Stomach (tissue), 4 donors: ENCODE results near the gene NUP210.

Experiments
- POLR2A ChIP-seq, 4 donors: fragments of 450-650 bp; IDR thresholded peaks; one replicate each; pipeline ENCODE4 v1.6.1; 2016; ENCODE audit warnings: antibody characterized with exemption in 4 of 4, control low read depth in 2 of 4, mild to moderate bottlenecking in 1 of 4, moderate library complexity in 1 of 4
- TF ChIP-seq, protein P1 (sequence below), 7 experiments: fragments of 450-650 bp in 4 of 7; fragments of 200-600 bp in 3 of 7; sonication (generic) in 3 of 7; IDR thresholded peaks; one replicate each; pipeline ENCODE4 v1.5.1; 2016 to 2019; ENCODE audit warnings: antibody characterized with exemption in 7 of 7, control low read depth in 2 of 7, mild to moderate bottlenecking in 1 of 7

DNA sequence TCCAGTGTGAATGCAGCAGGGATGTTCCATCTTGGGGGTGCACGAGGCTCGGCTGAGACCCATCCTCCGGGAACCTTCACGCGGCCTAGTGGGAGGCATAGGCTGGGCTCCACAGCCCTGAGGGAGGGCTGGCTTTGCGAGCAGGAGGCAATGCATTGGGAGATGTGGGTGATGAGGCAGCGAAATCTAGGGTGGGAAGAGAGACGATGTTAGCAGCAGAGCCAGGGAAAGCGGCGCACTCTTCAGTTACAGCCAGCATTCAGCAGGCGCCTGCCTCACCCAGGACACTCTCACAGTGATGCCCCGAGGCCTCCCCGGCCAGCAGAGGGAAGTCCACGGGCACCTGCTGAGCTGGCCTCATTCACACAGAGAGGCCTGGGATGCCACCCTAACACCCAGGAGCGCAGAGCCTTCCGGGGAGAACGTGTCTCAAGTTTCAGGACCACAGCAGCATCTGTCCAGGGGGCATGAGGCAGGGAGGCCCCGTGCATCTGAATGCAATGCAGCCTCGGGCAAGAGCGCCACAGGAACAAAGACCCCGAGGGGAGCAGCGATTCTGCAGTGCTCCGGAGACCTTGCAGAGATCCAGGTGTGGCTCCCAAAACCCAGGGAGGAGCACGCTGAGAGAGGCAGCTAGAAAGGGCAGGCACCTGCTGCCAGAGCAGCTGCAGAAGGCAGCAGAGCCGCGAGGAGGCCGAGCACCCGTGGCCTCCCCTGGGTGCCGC, 102.4 kb downstream of the NUP210 start:
- TF ChIP-seq, protein P1, sequence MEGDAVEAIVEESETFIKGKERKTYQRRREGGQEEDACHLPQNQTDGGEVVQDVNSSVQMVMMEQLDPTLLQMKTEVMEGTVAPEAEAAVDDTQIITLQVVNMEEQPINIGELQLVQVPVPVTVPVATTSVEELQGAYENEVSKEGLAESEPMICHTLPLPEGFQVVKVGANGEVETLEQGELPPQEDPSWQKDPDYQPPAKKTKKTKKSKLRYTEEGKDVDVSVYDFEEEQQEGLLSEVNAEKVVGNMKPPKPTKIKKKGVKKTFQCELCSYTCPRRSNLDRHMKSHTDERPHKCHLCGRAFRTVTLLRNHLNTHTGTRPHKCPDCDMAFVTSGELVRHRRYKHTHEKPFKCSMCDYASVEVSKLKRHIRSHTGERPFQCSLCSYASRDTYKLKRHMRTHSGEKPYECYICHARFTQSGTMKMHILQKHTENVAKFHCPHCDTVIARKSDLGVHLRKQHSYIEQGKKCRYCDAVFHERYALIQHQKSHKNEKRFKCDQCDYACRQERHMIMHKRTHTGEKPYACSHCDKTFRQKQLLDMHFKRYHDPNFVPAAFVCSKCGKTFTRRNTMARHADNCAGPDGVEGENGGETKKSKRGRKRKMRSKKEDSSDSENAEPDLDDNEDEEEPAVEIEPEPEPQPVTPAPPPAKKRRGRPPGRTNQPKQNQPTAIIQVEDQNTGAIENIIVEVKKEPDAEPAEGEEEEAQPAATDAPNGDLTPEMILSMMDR (IDR thresholded peaks at IDR 0.05) = no peak
- no peak for TF ChIP-seq POLR2A (IDR thresholded peaks at IDR 0.05)
